ENCODE results near the gene FBXO44.
"Not testable (repeated sequence)": the region's sequence is repeated elsewhere in the genome, so short reads cannot be mapped to it uniquely, and the experiment has no call there.

The FBXO44 gene

GRCh38 chr1:11654137-11654938 lies at the start of gene FBXO44, which contains the start of gene FBXO2:
FBXO44 (plus strand) TSS chr1:11654877; CDS start chr1:11655836, 959 bp downstream.
FBXO2 (minus strand) TSS chr1:11654429; CDS start chr1:11654340, 89 bp downstream.
- DNase-seq: no peak

- no peak for DNase-seq
Observed at GRCh38 chr1:11606775-11607174, 47.9 kb upstream of the FBXO44 start.

GRCh38 chr1:11608596-11609130 lies 46.0 kb upstream of the FBXO44 start:
- DNase-seq: not testable (repeated sequence)

- not testable (repeated sequence) for DNase-seq
Observed at GRCh38 chr1:11609378-11609777, 45.3 kb upstream of the FBXO44 start.

GRCh38 chr1:11610629-11611180 lies 44.0 kb upstream of the FBXO44 start:
- DNase-seq: no peak

- DNase-seq: no peak
Observed at GRCh38 chr1:11611638-11612327, 42.9 kb upstream of the FBXO44 start.

- no peak for DNase-seq
Observed at GRCh38 chr1:11613347-11613746, 41.3 kb upstream of the FBXO44 start.

- DNase-seq: no peak
Observed at GRCh38 chr1:11615090-11615489, 39.6 kb upstream of the FBXO44 start.

- DNase-seq: no peak
Observed at GRCh38 chr1:11616766-11617165, 37.9 kb upstream of the FBXO44 start.

- DNase-seq: no peak
Observed at GRCh38 chr1:11617314-11617713, 37.4 kb upstream of the FBXO44 start.

GRCh38 chr1:11617741-11618140 lies 36.9 kb upstream of the FBXO44 start:
- DNase-seq: no peak

GRCh38 chr1:11620405-11620804 lies 34.3 kb upstream of the FBXO44 start:
- DNase-seq: no peak

GRCh38 chr1:11620924-11621323 lies 33.8 kb upstream of the FBXO44 start:
- DNase-seq: no peak

GRCh38 chr1:11622398-11622797 lies 32.3 kb upstream of the FBXO44 start:
- DNase-seq: no peak

- DNase-seq: no peak
Observed at GRCh38 chr1:11623702-11624101, 31.0 kb upstream of the FBXO44 start.

GRCh38 chr1:11626551-11626950 lies 28.1 kb upstream of the FBXO44 start:
- DNase-seq: no peak

- DNase-seq: no peak
Observed at GRCh38 chr1:11628767-11629166, 25.9 kb upstream of the FBXO44 start.

- DNase-seq: no peak
Observed at GRCh38 chr1:11629184-11630016, 25.3 kb upstream of the FBXO44 start.

GRCh38 chr1:11634365-11635192 lies 20.1 kb upstream of the FBXO44 start:
- DNase-seq: no peak

GRCh38 chr1:11638121-11638520 lies 16.6 kb upstream of the FBXO44 start:
- no peak for DNase-seq

- DNase-seq: no peak
Observed at GRCh38 chr1:11639372-11639771, 15.3 kb upstream of the FBXO44 start.

GRCh38 chr1:11640101-11640500 lies 14.6 kb upstream of the FBXO44 start:
- no peak for DNase-seq
